Neuronal stem cell (in vitro differentiated cells): ENCODE data around the gene IBA57. TPM values are rescaled to one million over a fixed set of nuclear protein-coding genes. Genes with fewer than 3 reads are reported as not detected.

ENCODE experiments used
- DNase-seq: peaks from one replicate; pipeline ENCODE4 v3.0.0-alpha.2; 2013; ENCODE audit warnings: low spot score
- H2AFZ ChIP-seq: one replicate; pipeline ENCODE4 v1.6.1; 2013; ENCODE audit warnings: mild to moderate bottlenecking, low read length, inconsistent platforms
- H2AK5ac ChIP-seq: 2 replicates; pipeline ENCODE4 v1.6.1; 2013; ENCODE audit warnings: low read depth, mild to moderate bottlenecking, inconsistent platforms, low read length, moderate library complexity, mixed read lengths
- H2BK120ac ChIP-seq: 2 replicates; pipeline ENCODE4 v1.6.1; 2013; ENCODE audit warnings: low read depth, mild to moderate bottlenecking, inconsistent platforms, low read length, moderate library complexity, mixed read lengths
- H2BK12ac ChIP-seq: one replicate; pipeline ENCODE4 v1.6.1; 2013; ENCODE audit warnings: low read length, inconsistent platforms
- H2BK15ac ChIP-seq: 2 replicates; pipeline ENCODE4 v1.6.1; 2013; ENCODE audit warnings: mild to moderate bottlenecking, low read length, inconsistent platforms, mixed read lengths
- H2BK5ac ChIP-seq: one replicate; pipeline ENCODE4 v1.6.1; 2013; ENCODE audit warnings: inconsistent platforms, mild to moderate bottlenecking, low read length, moderate library complexity
- H3K14ac ChIP-seq: one replicate; pipeline ENCODE4 v1.6.1; 2013; ENCODE audit warnings: low read length, inconsistent platforms
- H3K18ac ChIP-seq: 2 replicates; pipeline ENCODE4 v1.6.1; 2013; ENCODE audit warnings: low read length, inconsistent platforms
- H3K23ac ChIP-seq: 2 replicates; pipeline ENCODE4 v1.6.1; 2013; ENCODE audit warnings: low read depth, mild to moderate bottlenecking, mixed read lengths, low read length, inconsistent platforms; ENCODE audit not compliant: poor library complexity
- H3K27ac ChIP-seq: replicated peaks from 3 replicates; pipeline ENCODE4 v1.5.1; 2013; ENCODE audit warnings: low read length, inconsistent platforms
- H3K27me3 ChIP-seq, 3 experiments: 2 replicates each; pipeline ENCODE4 v1.6.1; 2013; ENCODE audit warnings: low read length in 3 of 3, mild to moderate bottlenecking in 2 of 3, inconsistent platforms in 1 of 3, low read depth in 1 of 3, mixed read lengths in 1 of 3, moderate library complexity in 1 of 3; ENCODE audit not compliant: control insufficient read depth in 3 of 3, insufficient read depth in 3 of 3
- H3K36me3 ChIP-seq, 2 donors: replicated peaks in 1 of 2; 2 replicates each; pipeline ENCODE4 v1.6.1; 2013; ENCODE audit warnings: low read length in 2 of 2; ENCODE audit not compliant: control insufficient read depth in 2 of 2, insufficient read depth in 2 of 2
- H3K4ac ChIP-seq: 2 replicates; pipeline ENCODE4 v1.6.1; 2013; ENCODE audit warnings: inconsistent platforms, mild to moderate bottlenecking, low read length, moderate library complexity
- H3K4me1 ChIP-seq, 2 donors: 1 replicate in 1 of 2; 2 replicates in 1 of 2; pipeline ENCODE4 v1.6.1; 2013; ENCODE audit warnings: low read length in 2 of 2, low read depth in 1 of 2; ENCODE audit not compliant: control insufficient read depth in 2 of 2, insufficient read depth in 1 of 2
- H3K4me2 ChIP-seq: one replicate; pipeline ENCODE4 v1.6.1; 2013; ENCODE audit warnings: mild to moderate bottlenecking, low read length, inconsistent platforms; ENCODE audit not compliant: insufficient read depth, poor library complexity, severe bottlenecking
- H3K4me3 ChIP-seq, 2 donors: 2 replicates each; pipeline ENCODE4 v1.5.1; 2013; ENCODE audit warnings: low read length in 2 of 2, mild to moderate bottlenecking in 2 of 2, inconsistent platforms in 1 of 2, moderate library complexity in 1 of 2
- H3K79me1 ChIP-seq: one replicate; pipeline ENCODE4 v1.6.1; 2013; ENCODE audit warnings: low read depth, mild to moderate bottlenecking, inconsistent platforms, low read length, moderate library complexity
- H3K9ac ChIP-seq: one replicate; pipeline ENCODE4 v1.6.1; 2013; ENCODE audit warnings: mild to moderate bottlenecking, low read depth, low read length, inconsistent platforms; ENCODE audit not compliant: poor library complexity
- H3K9me3 ChIP-seq, 2 donors: replicated peaks in 1 of 2; 2 replicates each; pipeline versions ENCODE3 to v1.6.1; 2013; ENCODE audit warnings: low read length in 2 of 2, mild to moderate bottlenecking in 2 of 2, inconsistent platforms in 1 of 2, low read depth in 1 of 2, mixed read lengths in 1 of 2, moderate library complexity in 1 of 2; ENCODE audit not compliant: control insufficient read depth in 2 of 2, insufficient read depth in 1 of 2
- H4K8ac ChIP-seq: one replicate; pipeline ENCODE4 v1.6.1; 2013; ENCODE audit warnings: low read depth, mild to moderate bottlenecking, inconsistent platforms, low read length, moderate library complexity
- H4K91ac ChIP-seq: one replicate; pipeline ENCODE4 v1.6.1; 2013; ENCODE audit warnings: low read length, low read depth, mild to moderate bottlenecking, inconsistent platforms; ENCODE audit not compliant: poor library complexity
- WGBS, 2 donors: extraction: QIAGEN DNeasy Blood & Tissue Kit; methylation state at CpG; one replicate each; pipeline ENCODE4 v1.1.7; 2013; ENCODE audit warnings: missing lambda C conversion rate in 2 of 2, mixed read lengths in 1 of 2; ENCODE audit not compliant: insufficient read length in 2 of 2, insufficient replicate concordance in 1 of 2; ENCODE audit errors: extremely low coverage in 2 of 2; 5-methylcytosine and 5-hydroxymethylcytosine counted together
- small RNA-seq: library from polyadenylated mRNA; stranded (forward); fragments of <200 nt; extraction: miRNeasy Mini kit (QIAGEN cat#:217004); gene quantifications from one replicate; pipeline ENCODE3, GENCODE V24; 2013; ENCODE audit not compliant: insufficient read depth

The IBA57 gene

DNA sequence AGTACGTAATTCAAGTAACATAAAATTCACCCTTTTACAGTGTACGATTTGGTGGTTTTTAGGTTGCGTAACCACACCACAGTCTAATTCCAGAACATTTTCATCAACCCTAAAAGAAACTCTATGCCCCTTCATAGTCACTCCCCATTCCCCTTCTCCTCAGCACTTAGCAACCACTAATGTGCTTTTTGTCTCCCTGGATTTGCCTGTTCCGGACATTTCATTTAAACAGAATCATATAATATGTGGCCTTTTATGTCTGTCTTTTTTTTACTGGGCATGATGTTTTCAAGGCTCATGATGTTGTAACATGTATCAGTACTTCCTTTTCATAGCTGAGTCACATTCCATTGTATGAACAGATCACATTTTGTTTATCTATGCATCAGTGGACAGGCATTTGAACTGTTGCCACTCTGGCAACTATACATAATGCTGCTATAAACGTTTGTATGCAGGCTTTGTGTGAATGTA, 63.0 kb downstream of the IBA57 start:
- no peak overlapping the region for H2AFZ ChIP-seq
- H3K27me3 ChIP-seq = no peaks in the 10 kb centered on the region
- DNase-seq = no peak
- peaks cover 0 to 25% of the 10 kb centered on the region in 2 donors for H3K36me3 ChIP-seq
- no peak overlapping the region for H3K4ac ChIP-seq
- H3K4me2 ChIP-seq = no peak overlapping the region
- H2AK5ac ChIP-seq = no peak overlapping the region
- H2BK15ac ChIP-seq = no peak overlapping the region
- no CpG with 5 or more reads among the region's 5 CpGs for WGBS, 2 donors
- no peaks in the 10 kb centered on the region for H3K4me1 ChIP-seq
- H2BK12ac ChIP-seq = no peak overlapping the region
- H2BK120ac ChIP-seq = no peak overlapping the region
- no peak overlapping the region for H4K8ac ChIP-seq
- no peak overlapping the region for H3K9ac ChIP-seq
- H3K79me1 ChIP-seq = no peaks in the 10 kb centered on the region
- H3K27ac ChIP-seq = no peak overlapping the region
- H3K14ac ChIP-seq = no peak overlapping the region
- peaks cover 4 to 8% of the 10 kb centered on the region in 2 donors for H3K9me3 ChIP-seq
- H4K91ac ChIP-seq = no peak overlapping the region
- H2BK5ac ChIP-seq = no peak overlapping the region
- no peak overlapping the region for H3K4me3 ChIP-seq
- no peak overlapping the region for H3K18ac ChIP-seq
- H3K23ac ChIP-seq = no peak overlapping the region

DNA sequence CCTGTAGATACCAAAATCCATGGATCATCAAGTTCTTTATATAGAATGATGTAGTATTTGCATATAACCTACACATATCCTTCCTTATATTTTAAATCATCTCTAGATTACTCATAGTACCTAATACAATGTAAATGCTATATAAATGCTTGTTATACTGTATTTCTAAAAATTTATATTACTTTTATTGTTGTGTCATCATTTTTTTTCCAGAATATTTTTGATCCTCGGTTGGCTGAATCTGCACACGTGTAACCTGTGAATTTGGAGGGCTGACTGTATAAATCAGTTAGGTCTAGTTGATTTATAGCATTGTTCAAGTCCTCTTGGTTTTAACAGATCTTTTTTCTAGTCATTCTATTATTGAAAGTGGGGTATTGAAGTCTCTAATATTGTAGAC, 65.6 kb downstream of the IBA57 start:
- no CpG with 5 or more reads among the region's 2 CpGs for WGBS, 2 donors
- Histone ChIP-seq H2AFZ (no peak overlapping the region), H3K18ac (no peak overlapping the region), H3K4me1 (no peaks in the 10 kb centered on the region), H3K23ac (no peak overlapping the region), H2AK5ac (no peak overlapping the region), H3K27ac (no peak overlapping the region), H2BK5ac (no peak overlapping the region), H2BK12ac (no peak overlapping the region), H4K91ac (no peak overlapping the region), H3K14ac (no peak overlapping the region), H3K27me3 (no peaks in the 10 kb centered on the region), H3K9me3 (peaks cover 5 to 7% of the 10 kb centered on the region in 2 donors), H4K8ac (no peak overlapping the region), H3K4me3 (no peak overlapping the region), H3K79me1 (no peaks in the 10 kb centered on the region), H3K36me3 (peaks cover 0 to 18% of the 10 kb centered on the region in 2 donors), H2BK15ac (no peak overlapping the region), H3K4me2 (no peak overlapping the region), H3K9ac (no peak overlapping the region), H2BK120ac (no peak overlapping the region), H3K4ac (no peak overlapping the region)
- DNase-seq = no peak

Small RNA genes within 50 kb of the gene (small RNA-seq; reads per million reads assigned to genes)
- gene AL359510.1 = not detected
